OCI-LY7 (cell line): ENCODE data around the gene MAGI1.

Experiments used
- EZH2phosphoT487 ChIP-seq: fragments of 200-600 bp; sonication (generic); IDR thresholded peaks from 2 replicates; pipeline ENCODE4 v1.6.1; 2018; ENCODE audit warnings: low read depth, borderline replicate concordance, mild to moderate bottlenecking, mixed run types, antibody characterized with exemption, low read length, moderate library complexity, mixed read lengths
- TF ChIP-seq, protein P1 (sequence below): fragments of 200-600 bp; sonication (generic); conservative IDR thresholded peaks from 2 replicates; pipeline ENCODE4 v1.5.1; 2014; ENCODE audit warnings: mild to moderate bottlenecking, antibody characterized with exemption, low read length, moderate library complexity, mixed read lengths

- TF ChIP-seq, protein P1, sequence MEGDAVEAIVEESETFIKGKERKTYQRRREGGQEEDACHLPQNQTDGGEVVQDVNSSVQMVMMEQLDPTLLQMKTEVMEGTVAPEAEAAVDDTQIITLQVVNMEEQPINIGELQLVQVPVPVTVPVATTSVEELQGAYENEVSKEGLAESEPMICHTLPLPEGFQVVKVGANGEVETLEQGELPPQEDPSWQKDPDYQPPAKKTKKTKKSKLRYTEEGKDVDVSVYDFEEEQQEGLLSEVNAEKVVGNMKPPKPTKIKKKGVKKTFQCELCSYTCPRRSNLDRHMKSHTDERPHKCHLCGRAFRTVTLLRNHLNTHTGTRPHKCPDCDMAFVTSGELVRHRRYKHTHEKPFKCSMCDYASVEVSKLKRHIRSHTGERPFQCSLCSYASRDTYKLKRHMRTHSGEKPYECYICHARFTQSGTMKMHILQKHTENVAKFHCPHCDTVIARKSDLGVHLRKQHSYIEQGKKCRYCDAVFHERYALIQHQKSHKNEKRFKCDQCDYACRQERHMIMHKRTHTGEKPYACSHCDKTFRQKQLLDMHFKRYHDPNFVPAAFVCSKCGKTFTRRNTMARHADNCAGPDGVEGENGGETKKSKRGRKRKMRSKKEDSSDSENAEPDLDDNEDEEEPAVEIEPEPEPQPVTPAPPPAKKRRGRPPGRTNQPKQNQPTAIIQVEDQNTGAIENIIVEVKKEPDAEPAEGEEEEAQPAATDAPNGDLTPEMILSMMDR, result no peak
- TF ChIP-seq EZH2phosphoT487, result no peak
These were observed 310.6 kb downstream of the MAGI1 start for GRCh38 chr3:65728138-65728537.
